HPDE6-E6E7 (cell line): ENCODE results near the gene DHDH.
"Not testable (repeated sequence)": the region's sequence is repeated elsewhere in the genome, so short reads cannot be mapped to it uniquely, and the experiment has no call there.

Experiments used
- DNase-seq: peaks from one replicate; pipeline ENCODE4 v3.0.0; 2011; ENCODE audit warnings: missing footprints; ENCODE audit errors: extremely low spot score

The DHDH gene

GRCh38 chr19:48933382-48933932, at the start of gene DHDH:
Gene DHDH (plus strand): TSS chr19:48933699. CDS start chr19:48933722, 23 bp downstream.
- peak; percentile 92 for DNase-seq

GRCh38 chr19:48883726-48884125, 49.8 kb upstream of the DHDH start:
- DNase-seq, result no peak

DNA sequence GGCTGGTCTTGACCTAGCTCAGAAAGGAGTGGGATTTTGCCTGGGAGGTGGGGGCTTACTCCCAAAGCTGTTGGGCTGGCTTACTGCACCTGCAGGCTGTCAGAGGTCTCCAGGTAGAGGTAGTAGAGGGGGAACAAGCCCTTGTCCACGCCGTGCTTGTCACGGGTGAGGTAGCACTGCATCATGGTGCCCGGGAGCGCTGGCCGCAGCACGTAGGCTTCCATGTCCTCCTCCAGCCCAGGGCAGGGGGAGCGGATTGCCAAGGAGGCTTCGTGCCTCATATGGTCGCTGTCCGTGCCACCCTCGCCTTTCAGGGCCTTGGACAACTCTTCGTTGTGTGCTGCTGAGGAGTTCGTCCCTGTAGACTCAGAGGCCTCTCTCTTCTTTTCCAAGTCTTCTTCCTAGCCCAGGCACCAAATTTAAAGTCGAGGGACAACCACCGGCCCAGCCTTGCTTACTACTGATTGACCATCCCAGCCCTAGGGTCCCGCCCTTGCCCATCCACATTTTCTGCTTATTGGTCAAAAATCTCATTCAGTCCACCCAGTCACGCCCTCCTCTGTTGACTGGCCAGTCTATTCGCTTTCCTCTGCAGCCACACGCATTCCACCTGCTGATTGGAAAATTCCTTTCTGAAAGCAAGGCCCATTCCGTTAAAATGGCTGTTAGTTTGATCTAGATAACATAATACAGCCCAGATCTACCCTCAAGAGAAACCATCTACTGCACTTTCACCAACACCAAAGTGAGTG, 45.5 kb upstream of the DHDH start:
- no peak for DNase-seq

DNA sequence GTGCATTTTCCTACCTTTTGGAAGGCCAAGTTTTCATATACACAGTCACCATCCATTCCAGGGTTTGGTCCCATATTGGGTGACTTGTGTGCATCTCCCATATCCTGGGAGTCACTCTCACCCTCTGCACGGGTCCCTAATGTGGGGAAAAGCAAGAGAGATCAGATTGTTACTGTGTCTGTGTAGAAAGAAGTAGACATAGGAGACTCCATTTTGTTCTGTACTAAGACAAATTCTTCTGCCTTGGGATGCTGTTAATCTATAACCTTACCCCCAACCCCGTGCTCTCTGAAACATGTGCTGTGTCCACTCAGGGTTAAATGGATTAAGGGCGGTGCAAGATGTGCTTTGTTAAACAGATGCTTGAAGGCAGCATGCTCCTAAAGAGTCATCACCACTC, 44.0 kb upstream of the DHDH start:
- not testable (repeated sequence) for DNase-seq

DNA sequence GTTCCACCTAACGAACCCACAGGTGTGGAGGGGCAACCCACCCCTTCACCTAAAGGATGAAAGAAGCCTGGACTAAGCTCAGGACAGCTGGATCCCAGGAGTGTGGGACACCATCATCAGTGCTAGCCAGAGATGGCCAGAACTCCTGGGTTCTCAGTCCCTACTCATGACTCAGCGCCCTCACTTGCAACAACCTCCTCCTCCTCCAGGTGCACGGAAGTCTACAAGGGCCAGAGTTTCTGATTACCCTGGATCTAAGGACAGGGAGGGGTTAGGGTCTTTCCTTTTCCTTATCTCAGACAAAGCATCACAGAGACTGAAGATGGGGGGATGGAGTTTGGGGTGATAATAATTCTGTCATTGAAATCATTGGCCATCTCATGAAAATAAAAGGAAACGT, 42.9 kb upstream of the DHDH start:
- DNase-seq, result no peak

- DNase-seq, result no peak
These were observed 38.3 kb upstream of the DHDH start for GRCh38 chr19:48895226-48895625.

DNA sequence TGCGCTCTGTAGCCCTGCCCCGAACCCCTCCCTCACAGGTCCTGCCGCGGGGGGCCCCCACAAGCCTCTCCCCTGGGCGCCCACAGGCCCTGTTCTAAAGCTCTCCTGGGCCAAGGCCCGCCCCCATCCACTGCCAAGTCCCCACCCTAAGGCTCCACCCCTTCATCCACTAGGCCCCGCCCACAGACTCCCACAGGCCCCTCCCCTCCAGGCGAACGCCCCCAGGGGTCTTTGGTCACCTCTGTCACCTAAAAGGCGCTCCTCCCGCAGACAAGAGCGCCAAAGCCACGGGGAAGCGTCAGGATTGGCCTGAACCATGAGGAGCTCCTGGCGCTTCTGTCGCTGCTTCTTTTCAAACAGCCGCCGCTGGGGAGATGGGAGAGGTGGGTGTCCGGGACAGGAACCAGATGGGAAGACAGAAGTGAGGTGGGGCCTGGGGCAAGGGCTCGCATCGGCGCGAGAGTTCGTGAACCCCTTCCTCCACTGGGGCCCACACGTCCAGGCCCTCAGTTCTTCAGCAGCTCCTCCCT, 37.2 kb upstream of the DHDH start:
- no peak for DNase-seq

- no peak for DNase-seq
These were observed 36.3 kb upstream of the DHDH start for GRCh38 chr19:48897181-48897580.

GRCh38 chr19:48899386-48899749, 34.1 kb upstream of the DHDH start:
- DNase-seq, result not testable (repeated sequence)

- DNase-seq, result peak; percentile 98
These were observed 33.6 kb upstream of the DHDH start, which contains the start of gene NUCB1 for GRCh38 chr19:48899781-48900476. Gene NUCB1 (plus strand): TSS chr19:48900312. CDS start chr19:48900797, 485 bp downstream.

- DNase-seq, result no peak
These were observed 32.8 kb upstream of the DHDH start for GRCh38 chr19:48900477-48901406.

DNA sequence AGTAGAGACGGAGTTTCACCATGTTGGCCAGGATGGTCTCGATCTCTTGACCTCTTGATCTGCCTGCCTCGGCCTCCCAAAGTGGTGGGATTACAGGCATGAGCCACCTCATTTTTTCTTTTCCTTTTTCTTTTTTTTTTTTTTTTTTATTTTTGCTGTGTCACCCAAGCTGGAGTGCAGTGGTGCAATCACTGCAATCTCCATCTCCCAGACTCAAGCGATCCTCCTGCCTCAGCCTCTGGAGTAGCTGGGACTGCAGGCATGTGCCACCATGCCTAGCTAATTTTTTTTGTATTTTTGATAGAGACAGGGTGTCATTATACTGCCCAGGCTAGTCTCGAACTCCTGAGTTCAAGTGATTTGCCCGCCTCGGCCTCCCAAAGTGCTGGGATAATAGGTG, 31.2 kb upstream of the DHDH start:
- not testable (repeated sequence) for DNase-seq

DNA sequence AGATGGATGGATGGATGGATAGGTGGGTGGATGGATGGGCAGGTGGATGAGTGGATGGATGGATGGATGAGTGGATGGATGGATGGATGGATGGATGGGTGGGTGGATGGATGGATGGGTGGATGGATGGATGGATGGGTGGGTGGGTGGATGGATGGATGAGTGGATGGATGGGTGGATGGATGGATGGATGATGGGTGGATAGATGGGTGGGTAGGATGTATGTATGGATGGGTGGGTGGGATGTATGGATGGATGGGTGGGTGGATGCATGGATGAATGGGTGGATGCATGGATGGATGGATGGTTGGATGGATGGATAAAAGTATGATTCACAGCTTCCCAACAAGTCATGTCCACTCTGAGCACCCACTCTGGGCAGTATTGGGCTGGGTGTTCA, 29.7 kb upstream of the DHDH start:
- DNase-seq, result not testable (repeated sequence)

DNA sequence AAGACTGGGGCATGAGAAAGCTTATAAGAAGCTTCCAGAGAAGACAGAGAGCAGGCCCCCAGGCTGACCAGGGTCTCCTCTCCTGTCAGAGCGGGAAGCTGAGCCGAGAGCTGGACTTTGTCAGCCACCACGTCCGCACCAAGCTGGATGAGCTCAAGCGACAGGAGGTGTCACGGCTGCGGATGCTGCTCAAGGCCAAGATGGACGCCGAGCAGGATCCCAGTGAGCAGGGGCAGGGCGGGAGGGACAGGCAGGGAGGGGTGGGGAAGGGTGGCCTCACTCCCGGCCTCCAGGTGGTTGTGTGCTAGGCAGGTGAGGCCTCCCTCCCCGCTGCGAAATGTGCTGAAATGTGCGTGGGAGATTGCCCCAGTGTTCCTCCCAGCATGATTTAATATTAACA, 27.8 kb upstream of the DHDH start:
- DNase-seq, result no peak

DNA sequence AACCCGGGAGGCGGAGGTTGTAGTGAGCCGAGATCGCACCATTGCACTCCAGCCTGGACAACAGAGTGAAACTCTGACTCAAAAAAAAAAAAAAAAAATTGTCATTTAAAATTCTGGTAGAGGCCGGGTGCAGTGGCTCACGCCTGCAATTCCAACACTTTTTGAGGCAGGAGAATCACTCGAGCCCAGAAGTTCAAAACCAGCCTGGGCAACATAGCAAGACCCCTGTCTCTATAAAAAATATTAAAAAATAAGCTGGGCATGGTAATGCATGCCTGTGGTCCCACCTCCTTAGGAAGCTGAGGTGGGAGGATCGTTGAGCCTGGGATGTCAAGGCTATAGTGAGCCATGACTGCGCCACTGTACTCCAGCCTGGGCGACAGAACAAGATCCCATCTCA, 27.2 kb upstream of the DHDH start:
- no peak for DNase-seq

DNA sequence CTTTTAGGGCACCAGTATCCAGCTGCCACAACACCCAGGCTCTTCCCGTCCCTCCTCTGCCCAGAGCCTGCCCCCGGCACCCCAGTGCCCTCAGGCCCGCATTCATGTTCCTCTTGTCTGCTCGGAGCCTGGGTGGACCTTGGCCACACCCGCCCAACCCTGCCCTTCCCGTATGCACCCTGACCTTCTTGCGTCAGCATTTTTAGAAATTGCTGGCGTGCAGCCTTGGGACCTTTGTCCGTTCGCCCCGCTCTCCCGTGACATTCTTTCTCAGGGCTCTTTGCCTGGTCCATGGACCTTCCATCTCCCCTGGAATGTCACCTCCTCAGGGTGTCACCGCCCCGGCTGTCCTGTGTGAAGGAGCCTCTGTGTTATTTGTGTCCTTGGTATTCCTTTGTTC, 25.8 kb upstream of the DHDH start:
- no peak for DNase-seq

DNA sequence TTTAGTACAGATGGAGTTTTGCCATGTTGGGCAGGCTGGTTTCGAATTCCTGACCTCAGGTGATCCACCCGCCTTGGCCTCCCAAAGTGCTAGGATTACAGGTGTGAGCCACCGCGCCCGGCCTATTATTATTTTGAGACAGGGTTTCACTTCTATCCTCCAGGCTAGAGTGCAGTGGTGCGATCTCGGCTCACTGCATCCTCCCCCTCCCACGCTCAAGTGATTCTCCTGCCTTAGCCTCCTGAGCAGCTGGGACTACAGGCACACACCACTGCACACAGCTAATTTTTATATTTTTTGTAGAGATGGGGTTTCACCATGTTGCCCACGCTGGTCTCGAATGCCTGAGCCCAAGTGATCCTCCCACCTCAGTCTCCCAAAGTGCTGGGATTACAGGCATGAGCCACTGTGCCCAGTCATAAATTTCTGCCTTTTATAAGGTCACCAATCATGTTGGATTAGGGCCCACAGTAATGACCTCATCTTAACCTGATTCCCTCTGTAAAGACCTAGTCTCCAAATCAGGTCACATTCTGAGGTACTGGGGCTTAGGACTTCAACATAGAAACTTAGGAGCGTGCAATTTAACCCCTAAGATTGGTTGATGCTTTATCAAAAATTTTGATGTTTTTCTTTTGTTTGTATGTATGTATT, 23.9 kb upstream of the DHDH start:
- not testable (repeated sequence) for DNase-seq

- no peak for DNase-seq
These were observed 22.7 kb upstream of the DHDH start for GRCh38 chr19:48910803-48911202.

DNA sequence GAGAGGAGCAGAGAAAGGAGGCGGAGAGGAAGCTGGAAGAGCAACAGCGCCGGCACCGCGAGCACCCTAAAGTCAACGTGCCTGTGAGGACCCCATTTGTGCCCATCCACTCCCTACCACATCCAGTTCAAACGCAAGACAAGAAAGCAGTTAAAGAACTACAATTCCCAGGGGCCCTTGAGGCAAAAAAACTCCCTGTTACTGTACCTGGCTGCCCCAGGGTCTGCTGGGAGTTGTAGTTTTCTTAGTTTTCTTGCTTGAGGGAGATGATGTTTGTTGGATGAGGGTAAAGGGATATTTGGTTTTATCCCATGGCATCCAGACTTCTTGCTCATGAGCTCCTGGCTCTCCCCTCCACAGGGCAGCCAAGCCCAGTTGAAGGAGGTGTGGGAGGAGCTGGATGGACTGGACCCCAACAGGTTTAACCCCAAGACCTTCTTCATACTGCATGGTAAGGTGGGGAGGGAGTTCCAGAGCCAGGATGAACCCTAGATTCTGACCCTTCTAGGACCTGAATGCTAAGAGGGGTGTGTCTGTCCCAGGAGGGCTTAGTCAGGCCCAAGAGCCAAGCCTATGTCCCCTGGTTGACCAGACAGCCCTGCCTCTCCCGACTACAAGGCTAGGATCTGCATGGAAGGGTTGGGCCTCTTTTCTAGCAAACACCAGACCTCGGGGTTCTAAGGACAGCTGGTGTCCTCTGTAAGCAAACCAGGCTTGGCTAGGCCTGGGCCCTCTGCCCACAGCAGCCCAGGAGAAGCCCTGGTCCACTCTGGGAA, 20.2 kb upstream of the DHDH start:
- DNase-seq, result no peak

DNA sequence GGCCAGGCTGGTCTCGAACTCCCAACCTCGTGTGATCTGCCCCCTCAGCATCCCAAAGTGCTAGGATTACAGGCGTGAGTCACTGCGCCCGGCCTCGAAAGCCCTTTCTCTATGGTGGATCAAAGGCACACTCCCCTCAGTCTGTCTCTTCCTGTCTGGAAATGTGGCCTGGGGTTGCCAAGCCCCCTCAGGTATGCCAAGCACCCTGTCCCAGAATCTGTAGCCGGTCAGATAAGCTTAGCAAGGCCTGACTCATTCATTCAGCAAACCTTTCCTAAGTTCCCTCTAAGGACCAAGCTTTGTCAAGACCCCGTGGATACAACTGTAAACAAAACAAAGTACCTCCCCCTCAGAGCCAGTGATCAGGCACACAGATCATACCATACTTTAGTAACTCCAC, 19.3 kb upstream of the DHDH start:
- no peak for DNase-seq
